ENCODE data around the gene MCL1.

MCL1 gene

GRCh38 chr1:150535511-150536287 lies 43.7 kb downstream of the MCL1 start:
- TF ChIP-seq, protein P1, sequence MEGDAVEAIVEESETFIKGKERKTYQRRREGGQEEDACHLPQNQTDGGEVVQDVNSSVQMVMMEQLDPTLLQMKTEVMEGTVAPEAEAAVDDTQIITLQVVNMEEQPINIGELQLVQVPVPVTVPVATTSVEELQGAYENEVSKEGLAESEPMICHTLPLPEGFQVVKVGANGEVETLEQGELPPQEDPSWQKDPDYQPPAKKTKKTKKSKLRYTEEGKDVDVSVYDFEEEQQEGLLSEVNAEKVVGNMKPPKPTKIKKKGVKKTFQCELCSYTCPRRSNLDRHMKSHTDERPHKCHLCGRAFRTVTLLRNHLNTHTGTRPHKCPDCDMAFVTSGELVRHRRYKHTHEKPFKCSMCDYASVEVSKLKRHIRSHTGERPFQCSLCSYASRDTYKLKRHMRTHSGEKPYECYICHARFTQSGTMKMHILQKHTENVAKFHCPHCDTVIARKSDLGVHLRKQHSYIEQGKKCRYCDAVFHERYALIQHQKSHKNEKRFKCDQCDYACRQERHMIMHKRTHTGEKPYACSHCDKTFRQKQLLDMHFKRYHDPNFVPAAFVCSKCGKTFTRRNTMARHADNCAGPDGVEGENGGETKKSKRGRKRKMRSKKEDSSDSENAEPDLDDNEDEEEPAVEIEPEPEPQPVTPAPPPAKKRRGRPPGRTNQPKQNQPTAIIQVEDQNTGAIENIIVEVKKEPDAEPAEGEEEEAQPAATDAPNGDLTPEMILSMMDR (IDR thresholded peaks at IDR 0.05; ENCODE audit: control insufficient read depth, insufficient read depth, low read depth, low read length, missing control alignments) = no peak
- DNase-seq (ENCODE audit: low read depth) = no peak
- H3K4me3 ChIP-seq (ENCODE audit: control insufficient read depth, low read depth, low read length) = no peak overlapping the region

GRCh38 chr1:150534002-150534401 lies 45.4 kb downstream of the MCL1 start:
- no peak for DNase-seq (ENCODE audit: low read depth)
- TF ChIP-seq, protein P1 (IDR thresholded peaks at IDR 0.05; ENCODE audit: control insufficient read depth, insufficient read depth, low read depth, low read length, missing control alignments) = no peak
- H3K4me3 ChIP-seq (ENCODE audit: control insufficient read depth, low read depth, low read length) = no peak overlapping the region

DNA sequence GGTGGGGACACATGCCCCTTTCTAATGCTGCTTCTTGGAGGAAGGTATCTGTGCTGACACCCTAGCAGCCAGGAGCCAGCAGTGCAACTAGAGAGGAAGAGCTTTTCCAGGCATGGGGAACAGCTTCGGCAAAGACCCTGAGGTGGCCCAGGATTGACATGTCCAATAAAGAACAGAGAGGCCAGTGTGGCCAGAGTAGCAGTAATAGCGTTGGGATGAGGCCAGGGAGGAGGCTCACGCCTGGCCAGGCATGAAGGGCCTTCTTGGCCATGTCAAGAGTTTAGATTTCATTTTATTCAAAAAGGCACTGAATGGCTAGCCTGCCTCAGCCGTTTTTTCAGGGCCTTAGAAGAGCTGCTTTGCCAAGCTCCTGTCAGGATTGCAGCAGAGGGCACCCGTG lies 46.5 kb downstream of the MCL1 start:
- TF ChIP-seq, protein P1 (IDR thresholded peaks at IDR 0.05; ENCODE audit: control insufficient read depth, insufficient read depth, low read depth, low read length, missing control alignments) = no peak
- no peak overlapping the region for H3K4me3 ChIP-seq (ENCODE audit: control insufficient read depth, low read depth, low read length)
- no peak for DNase-seq (ENCODE audit: low read depth)

- no peak overlapping the region for H3K4me3 ChIP-seq (ENCODE audit: control insufficient read depth, low read depth, low read length)
- DNase-seq (ENCODE audit: low read depth) = no peak
- TF ChIP-seq, protein P1 (IDR thresholded peaks at IDR 0.05; ENCODE audit: control insufficient read depth, insufficient read depth, low read depth, low read length, missing control alignments) = no peak
These were observed 48.8 kb downstream of the MCL1 start for GRCh38 chr1:150530491-150531159.

GRCh38 chr1:150529017-150529416 lies 50.4 kb downstream of the MCL1 start:
- TF ChIP-seq, protein P1 (IDR thresholded peaks at IDR 0.05; ENCODE audit: control insufficient read depth, insufficient read depth, low read depth, low read length, missing control alignments) = no peak
- DNase-seq (ENCODE audit: low read depth) = no peak
- no peak overlapping the region for H3K4me3 ChIP-seq (ENCODE audit: control insufficient read depth, low read depth, low read length)

- TF ChIP-seq, protein P1 (IDR thresholded peaks at IDR 0.05; ENCODE audit: control insufficient read depth, insufficient read depth, low read depth, low read length, missing control alignments) = no peak
- DNase-seq (ENCODE audit: low read depth) = no peak
- H3K4me3 ChIP-seq (ENCODE audit: control insufficient read depth, low read depth, low read length) = no peak overlapping the region
These were observed 51.2 kb downstream of the MCL1 start for GRCh38 chr1:150528196-150528595.

All from AG09309 (cell line).